IPS-NIHi7 (cell line): Measurements from ENCODE around the gene TENT4A.
A peak's percentile ranks its signal among the peaks of the same experiment; 100 is the strongest.

Experiments used
- DNase-seq: peaks from one replicate; pipeline ENCODE4 v3.0.0; 2012; ENCODE audit warnings: mixed read lengths; ENCODE audit errors: extremely low spot score

TENT4A gene

DNA sequence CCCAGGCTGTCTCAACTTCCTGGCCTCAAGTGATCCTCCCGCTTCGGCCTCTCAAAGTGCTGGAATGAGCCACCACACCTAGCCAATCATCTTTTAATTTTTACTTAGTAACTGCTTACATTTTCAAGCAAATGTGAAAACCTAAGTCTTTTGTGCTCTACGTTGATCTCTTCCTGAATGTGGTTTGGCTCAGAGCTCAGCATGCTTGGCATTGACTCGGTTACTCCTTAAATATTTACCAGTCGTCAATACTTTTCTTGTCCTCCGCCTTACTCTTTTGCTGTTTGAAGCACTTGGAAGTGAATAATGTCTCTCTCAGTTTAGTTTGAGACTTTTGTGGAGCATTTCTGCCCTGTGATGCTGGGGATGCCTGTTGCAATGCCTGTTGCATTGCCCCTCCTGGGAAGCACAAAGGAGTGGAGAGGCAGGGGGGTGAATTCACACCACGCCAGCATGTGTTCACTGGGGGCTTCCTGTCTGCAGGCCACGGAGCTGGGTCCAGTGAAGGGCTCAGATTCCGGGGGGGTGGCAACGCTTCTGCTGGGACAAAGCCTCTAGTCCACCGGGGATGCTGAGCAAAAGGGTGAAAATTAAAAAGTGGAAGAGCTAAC is 13.1 kb upstream of the TENT4A start:
- no peak for DNase-seq

DNA sequence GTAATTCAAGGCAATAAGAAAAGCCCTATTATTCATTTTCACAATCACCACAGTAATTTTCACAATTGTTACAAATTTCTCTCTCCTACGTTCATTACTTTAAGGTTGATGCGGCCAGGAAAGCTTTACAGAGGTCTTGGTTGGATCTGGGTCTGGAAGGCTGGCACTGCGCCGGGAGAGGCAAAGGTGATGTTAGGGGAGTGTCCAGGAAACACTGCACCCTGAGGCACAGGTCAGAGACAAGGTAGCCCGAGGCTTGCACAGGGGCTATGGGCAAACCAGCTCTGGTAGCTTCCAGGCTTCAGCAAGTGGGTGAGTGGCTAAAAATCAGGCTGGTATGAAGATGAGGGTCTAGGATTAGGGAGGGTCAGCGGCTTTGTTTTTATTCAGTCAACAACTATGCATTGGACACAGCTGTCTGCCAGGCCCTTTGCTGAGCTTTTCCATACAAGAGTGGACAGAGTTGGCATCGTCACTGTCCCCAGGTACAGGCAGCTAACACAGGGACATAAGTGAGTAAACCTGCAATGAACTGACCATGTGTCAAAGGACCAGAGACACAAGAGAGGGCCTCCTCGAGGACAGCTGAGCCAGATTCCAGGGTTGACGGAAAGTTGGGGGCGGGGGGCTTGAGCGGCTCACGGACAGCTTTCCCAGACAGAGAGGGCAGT is 12.4 kb upstream of the TENT4A start:
- no peak for DNase-seq

- no peak for DNase-seq
These were observed 11.7 kb upstream of the TENT4A start for GRCh38 chr5:6701491-6701890.

- no peak for DNase-seq
These were observed 10.6 kb upstream of the TENT4A start for GRCh38 chr5:6702633-6703032.

DNA sequence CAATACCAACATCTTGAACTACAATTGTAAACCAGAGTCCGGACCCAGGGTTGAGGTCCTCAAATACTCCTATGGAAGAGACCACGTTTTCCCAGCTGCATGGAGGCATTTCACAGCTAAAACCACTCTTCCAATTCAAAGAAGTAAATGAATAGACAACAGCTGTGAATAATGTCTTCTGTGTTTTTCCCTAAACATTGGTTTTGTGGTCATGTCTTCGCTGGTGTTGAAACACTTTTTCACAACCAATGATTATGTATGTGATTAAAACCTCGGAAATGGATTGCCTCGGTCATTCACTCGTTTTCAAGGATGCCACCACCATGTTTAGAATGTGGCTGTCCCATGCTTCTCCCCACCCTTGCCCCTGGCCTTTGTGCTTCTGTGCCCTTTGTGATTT is 9.4 kb upstream of the TENT4A start:
- DNase-seq, result no peak

- DNase-seq, result no peak
These were observed 8.8 kb upstream of the TENT4A start for GRCh38 chr5:6704361-6704851.

DNA sequence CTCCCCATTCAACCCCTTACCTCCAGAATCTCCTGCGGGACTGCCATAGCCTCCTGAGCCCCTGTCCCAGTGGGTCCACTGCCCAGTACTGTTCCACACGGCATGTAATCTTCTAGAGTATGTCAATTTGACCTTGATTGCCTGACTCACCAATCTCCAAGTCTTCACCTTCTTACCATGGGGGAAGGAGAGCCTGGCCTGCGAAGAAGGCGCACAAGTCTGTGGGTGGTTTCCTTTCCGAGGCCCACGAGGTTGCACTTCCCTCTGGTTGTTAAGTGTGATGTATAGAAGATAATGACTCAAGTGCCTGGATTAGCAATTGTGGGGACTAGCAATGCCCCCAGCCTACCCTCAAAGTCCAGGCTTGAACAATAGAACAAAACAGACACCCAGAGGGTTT is 8.1 kb upstream of the TENT4A start:
- no peak for DNase-seq

GRCh38 chr5:6705959-6706358 is 7.3 kb upstream of the TENT4A start:
- DNase-seq, result no peak

- no peak for DNase-seq
These were observed 5.4 kb upstream of the TENT4A start for GRCh38 chr5:6707852-6708251.

- DNase-seq, result no peak
These were observed 4.4 kb upstream of the TENT4A start for GRCh38 chr5:6708814-6709213.

DNA sequence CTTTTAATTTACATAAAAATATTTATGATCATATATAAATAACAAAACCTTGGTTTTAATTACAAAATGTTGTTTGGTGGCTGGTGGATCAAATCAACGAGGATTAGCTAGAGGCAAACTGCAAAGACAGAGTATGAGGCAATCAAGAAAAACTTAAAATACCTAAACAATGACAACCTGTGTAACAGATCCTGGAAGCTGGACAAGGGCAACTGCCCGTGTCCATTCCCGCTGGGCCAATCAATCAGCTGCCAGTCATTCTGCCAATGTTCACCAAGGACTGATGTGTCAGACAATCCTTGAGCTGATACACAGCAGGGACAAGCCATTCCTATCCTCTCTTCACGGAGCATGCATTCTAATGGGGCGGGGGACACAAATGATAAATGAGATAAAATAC is 3.2 kb upstream of the TENT4A start:
- no peak for DNase-seq

- DNase-seq, result no peak
These were observed 2.5 kb upstream of the TENT4A start for GRCh38 chr5:6710551-6711318.

GRCh38 chr5:6711409-6712141 is 1.7 kb upstream of the TENT4A start:
- no peak for DNase-seq

GRCh38 chr5:6712142-6712576 is 1.1 kb upstream of the TENT4A start:
- DNase-seq, result peak; percentile 50

- peak; percentile 86 for DNase-seq
These were observed 507 bp upstream of the TENT4A start for GRCh38 chr5:6712577-6713273.

- DNase-seq, result no peak
These were observed 1.2 kb downstream of the TENT4A start for GRCh38 chr5:6714226-6715041.

DNA sequence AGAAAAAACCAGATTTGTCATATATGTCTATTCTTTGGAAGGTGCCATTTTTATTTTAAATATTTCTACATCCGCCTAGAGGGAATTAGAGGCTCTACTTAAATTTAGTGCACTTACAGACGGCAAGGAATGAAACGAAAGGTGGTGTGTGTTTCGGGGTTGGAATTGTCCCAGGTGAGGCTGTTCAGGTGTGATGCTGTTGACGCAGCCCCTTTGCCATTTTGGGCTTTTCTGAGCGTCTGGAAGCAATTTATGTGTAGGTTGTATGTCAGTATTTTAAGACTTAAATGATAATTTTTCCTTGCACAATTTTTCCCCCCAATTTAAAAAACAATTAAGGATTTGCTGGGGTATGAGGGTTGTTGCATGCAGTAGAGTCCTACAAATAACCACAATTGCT is 2.0 kb downstream of the TENT4A start:
- DNase-seq, result no peak

DNA sequence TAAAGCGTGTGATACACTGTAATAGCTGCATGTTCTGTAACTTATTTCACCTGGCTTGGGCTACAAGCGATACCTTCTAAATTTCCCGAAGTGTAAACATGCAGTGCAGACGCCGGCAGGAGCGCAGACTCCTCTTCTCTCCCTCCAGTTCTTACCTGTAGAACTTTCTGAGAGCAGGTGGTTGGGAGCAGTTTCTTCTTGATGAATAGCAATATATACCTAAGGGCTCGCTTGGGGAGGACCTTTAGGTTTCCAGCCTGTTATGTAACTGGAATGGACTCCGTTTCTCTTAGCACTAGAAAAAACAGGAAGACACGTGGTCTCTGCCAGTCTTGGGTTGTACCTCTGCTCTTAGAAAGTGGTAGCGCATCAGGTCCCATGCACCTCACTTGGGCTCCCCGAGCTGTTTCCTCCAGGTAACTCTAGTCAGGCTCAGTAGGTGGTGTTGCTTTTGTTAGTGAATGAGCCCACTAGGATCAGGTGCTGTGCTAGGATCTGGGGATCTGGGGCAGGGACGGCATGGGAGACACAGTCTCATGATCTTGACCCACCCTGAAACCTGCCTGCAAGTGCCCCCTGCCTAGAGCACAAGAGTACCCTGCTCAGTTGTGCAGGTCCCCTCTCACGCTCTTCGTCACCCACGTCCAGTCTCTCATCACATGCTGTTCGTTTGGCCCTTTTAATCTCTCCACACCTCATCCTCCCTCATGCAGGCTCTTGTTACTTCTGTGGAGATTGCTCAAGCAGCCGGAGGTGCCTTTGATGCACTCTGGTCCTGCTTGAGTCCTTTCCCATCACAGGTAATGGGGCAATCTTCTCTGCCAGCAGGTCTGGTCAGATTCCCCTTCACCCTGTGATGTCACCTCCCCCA is 2.8 kb downstream of the TENT4A start:
- no peak for DNase-seq

- no peak for DNase-seq
These were observed 3.5 kb downstream of the TENT4A start for GRCh38 chr5:6716629-6717149.
